Measurements from ENCODE around the gene CYP8B1. TPM values are rescaled to one million over a fixed set of nuclear protein-coding genes. Genes with fewer than 3 reads are reported as not detected.

The CYP8B1 gene, protein sequence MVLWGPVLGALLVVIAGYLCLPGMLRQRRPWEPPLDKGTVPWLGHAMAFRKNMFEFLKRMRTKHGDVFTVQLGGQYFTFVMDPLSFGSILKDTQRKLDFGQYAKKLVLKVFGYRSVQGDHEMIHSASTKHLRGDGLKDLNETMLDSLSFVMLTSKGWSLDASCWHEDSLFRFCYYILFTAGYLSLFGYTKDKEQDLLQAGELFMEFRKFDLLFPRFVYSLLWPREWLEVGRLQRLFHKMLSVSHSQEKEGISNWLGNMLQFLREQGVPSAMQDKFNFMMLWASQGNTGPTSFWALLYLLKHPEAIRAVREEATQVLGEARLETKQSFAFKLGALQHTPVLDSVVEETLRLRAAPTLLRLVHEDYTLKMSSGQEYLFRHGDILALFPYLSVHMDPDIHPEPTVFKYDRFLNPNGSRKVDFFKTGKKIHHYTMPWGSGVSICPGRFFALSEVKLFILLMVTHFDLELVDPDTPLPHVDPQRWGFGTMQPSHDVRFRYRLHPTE
- not detected for total RNA-seq

GRCh38 chr3:42875325-42876151 is at the start of gene CYP8B1:
Gene CYP8B1, minus strand, starts transcription at chr3:42875879. Its CDS starts 63 bp downstream, at chr3:42875816.
- Mint-ChIP-seq H3K27ac (no peak within 1 kb of the TSS), H3K27me3 (peaks cover 9% of the 10 kb centered on the region), H3K4me1 (peaks cover 7% of the 10 kb centered on the region), H3K36me3 (ENCODE audit: low read depth) (no peaks in the 10 kb centered on the region), H3K4me3 (no peak within 1 kb of the TSS), H3K9me3 (no peaks in the 10 kb centered on the region)
- no peak for ATAC-seq (replicated peaks)

DNA sequence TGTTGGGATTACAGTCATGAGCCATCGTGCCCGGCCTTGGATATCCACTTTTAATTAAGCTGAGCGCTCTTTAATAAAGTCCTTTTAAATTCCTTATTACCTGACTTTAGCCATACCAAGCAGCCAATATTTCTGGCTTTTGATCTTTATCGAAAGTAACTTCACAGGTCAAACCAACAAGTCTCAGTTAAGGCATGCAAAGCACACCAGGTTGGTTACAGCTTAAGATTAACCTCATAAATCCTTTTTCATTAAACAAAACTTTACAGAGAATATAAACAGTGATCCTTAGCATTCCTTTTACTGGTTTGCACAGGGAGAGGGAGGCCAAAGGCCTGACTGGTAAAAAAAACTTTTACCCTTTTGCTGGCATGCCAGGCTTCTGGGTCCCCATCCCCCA is 47.9 kb upstream of the CYP8B1 start:
- no peaks in the 10 kb centered on the region for H3K36me3 Mint-ChIP-seq (ENCODE audit: low read depth)
- H3K4me1 Mint-ChIP-seq = no peaks in the 10 kb centered on the region
- no peaks in the 10 kb centered on the region for H3K27me3 Mint-ChIP-seq
- no peak overlapping the region for H3K4me3 Mint-ChIP-seq
- ATAC-seq (replicated peaks) = no peak
- peaks cover 9% of the 10 kb centered on the region for H3K9me3 Mint-ChIP-seq
- no peak overlapping the region for H3K27ac Mint-ChIP-seq

DNA sequence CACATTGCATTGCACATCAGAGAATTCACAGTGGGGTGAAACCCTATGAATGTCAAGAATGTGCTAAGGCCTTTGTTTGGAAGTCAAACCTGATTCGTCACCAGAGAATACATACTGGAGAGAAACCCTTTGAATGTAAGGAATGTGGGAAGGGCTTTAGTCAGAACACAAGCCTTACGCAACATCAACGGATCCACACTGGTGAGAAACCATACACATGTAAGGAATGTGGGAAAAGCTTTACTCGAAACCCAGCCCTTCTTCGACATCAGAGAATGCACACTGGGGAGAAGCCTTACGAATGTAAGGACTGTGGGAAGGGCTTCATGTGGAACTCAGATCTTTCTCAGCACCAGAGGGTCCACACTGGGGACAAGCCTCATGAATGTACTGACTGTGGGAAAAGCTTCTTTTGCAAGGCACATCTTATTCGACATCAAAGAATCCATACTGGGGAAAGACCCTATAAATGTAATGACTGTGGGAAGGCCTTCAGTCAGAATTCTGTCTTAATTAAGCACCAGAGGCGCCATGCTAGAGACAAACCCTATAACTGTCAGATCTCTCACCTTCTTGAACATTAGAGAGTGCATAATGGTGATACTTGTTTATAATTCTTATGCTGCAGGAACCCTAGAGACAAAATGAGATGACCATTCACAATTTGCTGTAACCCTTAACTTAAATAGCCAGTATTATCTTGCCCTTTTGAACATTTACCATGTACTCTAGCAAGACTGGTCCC is 39.3 kb upstream of the CYP8B1 start:
- peaks cover 7% of the 10 kb centered on the region for H3K36me3 Mint-ChIP-seq (ENCODE audit: low read depth)
- H3K4me3 Mint-ChIP-seq = no peak overlapping the region
- no peaks in the 10 kb centered on the region for H3K4me1 Mint-ChIP-seq
- no peak overlapping the region for H3K27ac Mint-ChIP-seq
- peaks cover 34% of the 10 kb centered on the region for H3K9me3 Mint-ChIP-seq
- no peak for ATAC-seq (replicated peaks)
- H3K27me3 Mint-ChIP-seq = peaks cover 7% of the 10 kb centered on the region

DNA sequence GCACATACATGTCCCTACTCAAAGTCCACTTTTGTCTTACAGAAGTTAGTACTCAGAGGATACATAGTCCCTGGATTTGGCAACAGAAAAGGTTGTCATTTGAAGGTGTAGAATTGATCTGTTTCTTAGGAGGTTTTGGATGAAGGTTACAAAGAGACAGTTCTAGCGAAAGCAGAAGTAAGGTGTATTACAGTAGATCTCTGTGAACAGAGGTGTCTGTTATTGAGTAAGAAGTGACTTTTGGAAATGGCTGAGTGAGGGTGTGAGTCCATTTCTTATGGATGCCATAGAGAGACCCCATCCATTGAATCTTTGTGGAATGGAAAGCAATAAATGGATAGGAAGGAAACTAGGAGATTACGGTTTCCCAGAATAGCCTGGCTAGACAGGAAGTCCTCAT is 35.9 kb upstream of the CYP8B1 start:
- no peak for ATAC-seq (replicated peaks)
- Mint-ChIP-seq H3K4me3 (no peak overlapping the region), H3K36me3 (ENCODE audit: low read depth) (peaks cover 7% of the 10 kb centered on the region), H3K9me3 (peaks cover 28% of the 10 kb centered on the region), H3K27me3 (peaks cover 20% of the 10 kb centered on the region), H3K4me1 (no peaks in the 10 kb centered on the region), H3K27ac (no peak overlapping the region)

DNA sequence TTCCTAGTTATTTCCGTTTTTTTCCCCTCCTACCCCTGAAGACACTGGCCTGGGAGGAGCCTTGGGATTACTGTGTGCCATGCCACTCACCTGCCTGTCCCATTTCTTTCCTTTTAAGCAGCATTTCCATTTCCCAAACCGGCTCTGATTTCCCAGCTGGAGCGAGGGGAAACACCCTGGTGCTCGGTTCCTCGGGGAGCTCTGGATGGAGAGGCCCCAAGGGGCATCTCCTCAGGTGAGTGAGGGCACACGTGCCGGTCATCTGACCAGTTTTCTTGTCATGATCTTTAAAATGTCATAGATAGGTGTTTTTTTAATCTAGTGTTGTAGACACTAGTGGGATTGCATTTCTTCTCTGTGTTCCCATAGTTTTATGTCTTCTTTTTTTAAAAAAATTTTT is 33.0 kb upstream of the CYP8B1 start:
- H3K4me3 Mint-ChIP-seq = no peak overlapping the region
- ATAC-seq (replicated peaks) = no peak
- H3K36me3 Mint-ChIP-seq (ENCODE audit: low read depth) = no peaks in the 10 kb centered on the region
- H3K27ac Mint-ChIP-seq = no peak overlapping the region
- peaks cover 23% of the 10 kb centered on the region for H3K27me3 Mint-ChIP-seq
- H3K9me3 Mint-ChIP-seq = peaks cover 13% of the 10 kb centered on the region
- peaks cover 3% of the 10 kb centered on the region for H3K4me1 Mint-ChIP-seq

- no peak overlapping the region for H3K27ac Mint-ChIP-seq
- peak overlapping the region; percentile 20 for H3K4me3 Mint-ChIP-seq
- H3K36me3 Mint-ChIP-seq (ENCODE audit: low read depth) = no peaks in the 10 kb centered on the region
- ATAC-seq (replicated peaks) = no peak
- H3K4me1 Mint-ChIP-seq = peaks cover 3% of the 10 kb centered on the region
- peaks cover 30% of the 10 kb centered on the region for H3K27me3 Mint-ChIP-seq
- peaks cover 6% of the 10 kb centered on the region for H3K9me3 Mint-ChIP-seq
These were observed 31.1 kb upstream of the CYP8B1 start for GRCh38 chr3:42906848-42907183.

- H3K4me1 Mint-ChIP-seq = peaks cover 3% of the 10 kb centered on the region
- ATAC-seq (replicated peaks) = peak; percentile 24
- peaks cover 30% of the 10 kb centered on the region for H3K27me3 Mint-ChIP-seq
- peak within 1 kb of the TSS; percentile 62 for H3K4me3 Mint-ChIP-seq
- H3K36me3 Mint-ChIP-seq (ENCODE audit: low read depth) = no peaks in the 10 kb centered on the region
- peaks cover 6% of the 10 kb centered on the region for H3K9me3 Mint-ChIP-seq
- H3K27ac Mint-ChIP-seq = no peak within 1 kb of the TSS
These were observed 30.6 kb upstream of the CYP8B1 start, which contains the start of gene ZNF662 for GRCh38 chr3:42906070-42906847. Gene ZNF662, plus strand, starts transcription at chr3:42906142. Its CDS starts 1,973 bp downstream, at chr3:42908115.

GRCh38 chr3:42905740-42906069 is 30.0 kb upstream of the CYP8B1 start:
- Mint-ChIP-seq H3K9me3 (peaks cover 6% of the 10 kb centered on the region), H3K4me3 (peak overlapping the region; percentile 62), H3K4me1 (peaks cover 5% of the 10 kb centered on the region), H3K27me3 (peaks cover 32% of the 10 kb centered on the region), H3K36me3 (ENCODE audit: low read depth) (no peaks in the 10 kb centered on the region), H3K27ac (no peak overlapping the region)
- ATAC-seq (replicated peaks) = peak; percentile 11

DNA sequence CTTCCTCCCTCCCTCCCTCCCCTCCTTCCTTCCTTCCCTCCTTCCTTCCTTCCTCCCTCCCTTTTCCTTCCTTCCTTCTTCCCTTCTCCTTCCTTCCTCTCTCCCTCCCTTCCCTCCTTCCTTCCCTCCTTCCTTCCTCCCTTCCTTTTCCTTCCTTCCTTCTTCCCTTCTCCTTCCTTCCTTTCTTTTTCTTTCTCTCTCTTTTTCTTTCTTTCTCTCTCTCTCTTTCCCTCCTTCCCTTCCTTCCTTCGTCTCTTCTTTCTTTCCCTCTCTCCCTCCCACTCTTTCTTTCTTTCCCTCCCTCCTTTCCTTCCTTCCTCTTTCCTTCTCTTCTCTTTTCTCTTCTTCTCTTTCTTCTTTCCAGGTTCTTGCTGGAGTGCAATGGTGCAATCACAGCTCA is 28.4 kb upstream of the CYP8B1 start:
- peaks cover 35% of the 10 kb centered on the region for H3K27me3 Mint-ChIP-seq
- peaks cover 8% of the 10 kb centered on the region for H3K4me1 Mint-ChIP-seq
- no peak for ATAC-seq (replicated peaks)
- H3K36me3 Mint-ChIP-seq (ENCODE audit: low read depth) = no peaks in the 10 kb centered on the region
- H3K27ac Mint-ChIP-seq = no peak overlapping the region
- H3K9me3 Mint-ChIP-seq = peaks cover 6% of the 10 kb centered on the region
- H3K4me3 Mint-ChIP-seq = no peak overlapping the region

- Mint-ChIP-seq H3K27me3 (peaks cover 28% of the 10 kb centered on the region), H3K4me3 (no peak overlapping the region), H3K9me3 (peaks cover 6% of the 10 kb centered on the region), H3K36me3 (ENCODE audit: low read depth) (no peaks in the 10 kb centered on the region), H3K27ac (no peak overlapping the region), H3K4me1 (peaks cover 8% of the 10 kb centered on the region)
- no peak for ATAC-seq (replicated peaks)
These were observed 26.6 kb upstream of the CYP8B1 start for GRCh38 chr3:42902257-42902656.

DNA sequence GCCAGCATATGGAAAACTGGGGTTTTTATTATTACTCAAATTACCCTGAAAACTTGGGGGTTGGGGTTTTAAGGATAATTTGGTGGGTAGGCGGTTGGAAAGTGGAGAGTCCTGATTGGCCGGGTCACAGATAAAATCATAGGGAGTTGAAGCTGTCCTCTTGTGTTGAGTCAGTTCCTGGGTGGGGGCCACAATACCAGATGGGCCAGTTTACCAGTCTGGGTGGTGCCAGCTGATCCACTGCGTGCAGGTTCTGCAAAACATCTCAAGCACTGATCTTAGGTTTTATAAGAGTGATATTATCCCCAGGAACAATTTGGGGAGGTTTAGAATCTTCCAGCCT is 25.4 kb upstream of the CYP8B1 start:
- Mint-ChIP-seq H3K4me1 (peaks cover 8% of the 10 kb centered on the region), H3K9me3 (peaks cover 6% of the 10 kb centered on the region), H3K36me3 (ENCODE audit: low read depth) (no peaks in the 10 kb centered on the region), H3K4me3 (no peak overlapping the region), H3K27me3 (peaks cover 19% of the 10 kb centered on the region), H3K27ac (no peak overlapping the region)
- ATAC-seq (replicated peaks) = peak; percentile 39

GRCh38 chr3:42900226-42901072 is 24.8 kb upstream of the CYP8B1 start:
- peak; percentile 21 for ATAC-seq (replicated peaks)
- Mint-ChIP-seq H3K27ac (no peak overlapping the region), H3K4me3 (no peak overlapping the region), H3K36me3 (ENCODE audit: low read depth) (no peaks in the 10 kb centered on the region), H3K4me1 (peaks cover 5% of the 10 kb centered on the region), H3K9me3 (peaks cover 6% of the 10 kb centered on the region), H3K27me3 (peaks cover 15% of the 10 kb centered on the region)
